GM18951 (cell line): Measurements from ENCODE around the gene FLOT1.

Experiments used
- POLR2A ChIP-seq: IDR thresholded peaks from 4 replicates; pipeline ENCODE4 v1.6.1; 2011; ENCODE audit warnings: mild to moderate bottlenecking; ENCODE audit not compliant: insufficient read length, insufficient read depth; ENCODE audit errors: extremely low read depth
- in situ Hi-C: fragments of 300-500 bp; cut with MboI; formaldehyde crosslinking; loops from one replicate; pipeline ENCODE4 v1.12.0; 2022; ENCODE audit warnings: low sequenced_read_pairs, mixed read lengths, inconsistent platforms; ENCODE audit not compliant: unreplicated experiment

The FLOT1 gene

DNA sequence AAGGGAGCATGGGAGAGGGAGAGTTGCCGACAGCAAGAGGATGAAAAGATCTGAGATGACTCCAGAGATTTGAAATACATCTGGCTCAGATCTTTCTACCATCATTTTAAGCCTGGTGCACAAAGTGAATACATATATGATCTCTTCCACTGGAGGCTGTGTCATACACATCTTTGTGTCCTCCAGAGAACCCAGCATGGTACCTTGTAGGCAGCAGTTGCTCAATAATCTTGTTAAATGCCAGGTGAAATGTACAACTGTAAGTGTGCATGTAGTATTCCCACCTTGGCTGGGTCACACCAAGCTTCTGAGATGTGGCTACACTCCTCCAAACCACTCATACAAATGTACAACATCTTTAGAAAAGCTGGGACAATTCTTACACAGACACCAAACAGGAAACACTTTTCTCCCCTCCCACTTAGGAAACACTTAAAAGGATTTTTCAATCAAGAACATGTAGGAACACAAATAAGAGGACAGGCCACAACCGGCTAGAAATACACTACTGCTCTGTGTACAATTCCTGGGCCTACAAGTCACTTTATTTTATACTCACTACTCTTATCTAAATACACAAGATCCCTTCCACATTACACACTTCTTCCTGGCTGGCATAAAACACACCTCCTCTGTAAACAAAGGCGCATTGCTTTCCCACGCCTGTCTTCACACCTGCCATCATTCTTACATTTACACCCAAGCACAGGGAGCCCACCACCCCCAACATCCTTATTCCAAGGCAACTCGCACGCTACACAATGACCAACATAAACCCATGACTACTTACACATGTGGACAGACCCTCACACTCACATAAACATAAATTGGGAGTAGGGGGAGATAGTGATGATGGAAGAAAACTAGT is 5.6 kb upstream of the FLOT1 start:
- in situ Hi-C loops: loop anchor here (10.0 kb wide), 1 partner anchor 67 kb away; no protein-coding TSS in a partner anchor
- TF ChIP-seq POLR2A: no peak

DNA sequence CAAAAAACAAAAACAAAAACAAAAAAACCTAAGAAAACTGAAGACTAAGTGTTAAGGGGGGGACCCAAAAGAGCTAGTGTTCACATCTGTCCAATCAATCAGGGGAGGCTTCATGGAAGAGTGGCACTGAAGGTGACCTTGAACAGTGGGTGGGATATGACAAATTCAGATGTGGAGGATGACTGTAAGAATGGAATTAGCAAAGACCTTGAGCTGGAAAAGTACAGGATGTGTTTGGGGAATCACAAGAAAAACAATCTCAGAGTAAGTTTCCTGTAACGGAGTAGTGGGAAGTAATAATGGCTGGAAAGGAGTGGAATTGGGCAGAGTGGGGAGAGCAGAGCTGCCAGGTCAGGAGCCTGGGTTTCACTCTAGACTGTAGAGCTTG is 4.8 kb upstream of the FLOT1 start:
- in situ Hi-C loops: loop anchor here (10.0 kb wide), 1 partner anchor 68 kb away; no protein-coding TSS in a partner anchor
- TF ChIP-seq POLR2A: no peak

DNA sequence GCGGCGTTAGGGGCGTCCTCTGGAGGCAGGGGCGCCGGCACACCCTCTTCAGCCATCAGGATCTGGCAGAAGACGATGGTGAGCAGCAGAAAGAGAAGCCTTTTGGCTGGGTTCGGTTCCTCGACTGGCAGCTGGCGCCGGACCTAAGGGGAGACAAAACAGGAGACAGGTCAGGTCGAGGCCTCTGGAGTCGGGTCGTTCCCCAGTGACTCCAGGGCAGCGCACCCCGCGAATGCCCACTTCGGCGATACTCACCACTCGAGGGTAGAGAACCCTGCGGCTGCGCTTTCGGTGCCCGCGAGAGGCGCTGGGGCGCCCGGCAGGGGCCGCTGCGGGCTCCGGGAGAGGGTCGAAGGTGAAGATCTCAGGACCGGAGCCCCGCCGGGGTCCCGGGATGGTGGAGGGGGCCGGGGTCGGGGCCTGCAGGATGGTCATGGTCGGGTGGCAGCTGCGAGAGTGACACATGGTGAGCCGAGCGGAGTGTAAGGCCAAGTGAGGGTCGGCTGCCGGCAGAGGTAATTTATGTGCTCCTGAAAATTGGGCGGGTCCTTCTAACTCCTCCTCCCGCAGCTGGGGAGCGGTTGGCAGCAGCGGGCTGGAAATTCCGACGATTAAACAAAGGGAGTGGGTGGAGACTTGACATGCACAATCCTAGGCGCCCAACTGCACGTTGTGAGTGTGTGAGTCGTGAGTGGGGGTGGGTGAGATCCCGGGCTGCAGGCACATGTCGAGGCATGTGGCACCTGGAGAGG is 1.7 kb upstream of the FLOT1 start, which contains the start of gene IER3:
Gene IER3, minus strand, starts transcription at position 494 of the 752 bp plus-strand sequence. Its CDS starts 29 bp downstream, at position 465.
- in situ Hi-C loops: loop anchor here (10.0 kb wide), 1 partner anchor 71 kb away; no protein-coding TSS in a partner anchor
- TF ChIP-seq POLR2A: peak; percentile 100

DNA sequence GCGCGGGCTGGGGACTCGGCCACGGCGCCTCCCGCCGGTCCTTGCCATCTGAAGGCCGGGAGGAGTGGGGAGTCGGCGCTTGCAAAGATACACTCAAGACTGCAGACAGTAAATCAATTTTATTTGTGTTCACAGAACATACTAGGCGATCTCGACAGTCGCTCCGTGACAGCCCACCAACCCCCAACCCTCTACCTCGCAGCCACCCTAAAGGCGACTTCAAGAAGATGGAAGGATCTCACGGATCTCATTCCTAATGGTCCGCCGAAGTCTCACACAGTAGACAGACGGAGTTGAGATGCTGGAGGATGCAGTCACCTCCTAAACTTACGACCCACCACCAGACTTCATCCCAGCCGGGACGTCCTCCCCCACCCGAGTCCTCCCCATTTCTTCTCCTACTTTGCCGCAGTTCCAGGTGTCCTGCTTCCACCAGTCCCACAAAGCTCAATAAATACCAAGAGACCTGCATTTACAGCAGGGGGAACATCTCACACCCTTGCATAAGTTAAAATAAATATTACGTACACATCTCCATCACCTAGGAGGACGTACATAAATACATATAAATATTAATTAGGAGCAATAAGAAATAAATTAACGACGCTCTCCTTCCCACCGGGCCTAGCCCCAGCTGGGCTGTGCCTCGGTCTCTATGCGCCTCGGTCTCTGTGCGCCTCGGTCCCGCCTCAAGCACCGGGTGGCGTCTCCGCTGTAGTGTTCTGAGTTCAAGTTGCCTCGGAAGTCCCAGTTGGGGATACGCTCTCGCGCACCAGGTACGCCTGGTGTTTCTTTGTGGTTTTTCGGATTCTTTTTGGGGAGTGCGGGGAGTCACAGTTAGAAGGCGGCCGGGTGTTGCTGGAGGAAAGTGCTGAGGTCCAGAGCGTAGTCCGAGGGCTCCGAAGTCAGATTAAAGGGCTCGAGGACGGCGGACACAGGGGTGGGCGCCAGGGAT is 889 bp upstream of the FLOT1 start:
- in situ Hi-C loops: loop anchor here (10.0 kb wide), 1 partner anchor 71 kb away; no protein-coding TSS in a partner anchor

DNA sequence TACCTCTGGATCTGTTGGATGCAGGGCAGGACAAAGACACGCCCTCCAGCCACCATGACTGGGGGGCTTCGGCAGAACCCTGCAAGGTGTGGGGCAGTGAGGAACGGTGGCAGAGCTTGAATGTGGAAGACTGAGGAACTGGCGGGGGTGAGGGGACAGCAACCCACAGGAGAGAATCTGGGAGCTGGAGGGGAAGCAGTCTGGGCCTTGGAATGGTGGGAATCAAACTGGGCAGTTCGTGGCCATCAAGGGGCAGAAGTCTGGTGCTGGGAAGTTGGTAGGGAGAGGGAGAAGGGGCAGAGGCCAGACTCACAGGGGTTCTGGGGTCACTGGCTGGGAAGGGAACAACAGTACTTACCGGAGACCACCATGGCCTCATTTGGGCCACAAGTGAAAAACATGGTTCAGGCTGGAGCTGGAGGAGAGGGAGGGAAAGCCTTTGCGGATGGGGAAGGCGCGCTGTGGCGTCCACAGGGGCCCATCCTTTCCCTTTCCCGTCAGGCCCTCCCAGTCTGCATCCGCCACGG is 635 bp downstream of the FLOT1 start:
- in situ Hi-C loops: loop anchor here (10.0 kb wide), 1 partner anchor 73 kb away; no protein-coding TSS in a partner anchor
- TF ChIP-seq POLR2A: no peak

More for the DNA sequence above, 889 bp upstream of the FLOT1 start:
- TF ChIP-seq POLR2A: no peak

DNA sequence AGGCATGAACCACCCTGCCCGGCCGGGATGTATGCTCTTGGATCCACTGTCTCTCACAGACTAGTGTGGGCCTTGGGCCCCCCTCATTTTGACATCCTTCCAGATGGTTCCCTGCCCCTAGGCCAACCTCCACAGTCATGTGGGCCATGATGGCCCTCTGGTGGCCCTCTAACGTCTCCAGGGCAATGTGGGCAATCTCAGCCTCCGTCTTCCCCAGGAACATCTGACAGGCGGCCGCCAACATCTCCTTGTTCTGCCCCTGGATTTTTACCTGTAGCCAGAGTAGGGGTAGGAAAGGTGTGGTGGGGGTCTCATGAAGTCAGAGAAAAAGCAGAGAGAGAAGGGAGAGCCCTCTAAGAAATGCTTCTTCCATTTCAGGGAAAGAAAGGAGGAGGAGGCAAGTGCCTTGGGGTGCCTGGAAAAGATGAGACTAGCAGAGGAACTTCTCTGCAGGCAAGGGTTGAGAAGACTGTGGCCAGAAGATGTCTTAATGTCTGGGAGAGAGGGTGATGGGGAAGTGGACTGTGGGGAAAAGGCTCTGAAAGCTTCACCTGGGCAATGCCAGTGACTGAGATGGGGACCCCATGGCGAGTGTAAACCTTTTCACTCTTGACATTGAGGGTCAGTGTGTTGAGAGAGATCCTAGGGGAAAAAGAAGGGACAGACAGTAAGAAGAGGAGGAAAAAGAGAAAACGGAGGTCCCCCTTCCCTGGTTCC is 1.3 kb downstream of the FLOT1 start:
- in situ Hi-C loops: loop anchor here (10.0 kb wide), 1 partner anchor 74 kb away; no protein-coding TSS in a partner anchor

DNA sequence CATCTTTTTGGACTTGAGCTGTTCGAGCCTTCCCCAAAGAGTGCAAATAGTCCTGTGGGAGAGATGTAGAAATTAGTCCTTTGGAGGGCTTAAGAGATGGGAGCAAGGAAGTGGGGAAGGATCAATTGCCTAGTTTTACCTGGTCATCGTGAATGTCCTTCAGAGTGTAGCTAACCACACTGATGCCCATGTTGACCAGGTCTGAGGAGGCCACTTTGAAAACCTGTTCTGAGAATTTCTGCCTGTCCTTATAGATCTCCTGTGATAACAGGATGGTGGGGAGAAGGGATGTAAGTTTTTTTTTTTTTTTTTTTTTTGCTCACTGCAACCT is 2.0 kb downstream of the FLOT1 start:
- in situ Hi-C loops: loop anchor here (10.0 kb wide), 1 partner anchor 74 kb away; no protein-coding TSS in a partner anchor
- TF ChIP-seq POLR2A: no peak

More for the DNA sequence above, 1.3 kb downstream of the FLOT1 start:
- no peak for TF ChIP-seq POLR2A

DNA sequence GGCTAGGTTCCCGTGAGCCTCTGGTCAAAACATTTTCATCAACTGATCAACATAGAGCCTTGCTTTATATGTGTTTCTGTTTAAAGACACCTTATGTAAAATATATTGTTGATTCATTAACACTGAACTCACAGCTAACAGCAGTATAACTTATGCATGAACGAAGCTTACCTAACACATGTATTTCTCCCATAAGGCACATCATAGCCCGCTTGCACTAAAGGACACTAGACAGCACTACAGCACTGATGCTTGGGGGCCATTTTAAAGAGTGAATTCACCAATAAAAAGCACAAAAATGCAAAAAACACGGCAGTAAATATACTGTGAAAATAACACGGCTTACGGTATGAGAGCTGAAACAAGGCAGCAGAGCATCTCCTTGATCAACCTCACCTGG is 4.0 kb downstream of the FLOT1 start:
- in situ Hi-C loops: no loop called here
- no peak for TF ChIP-seq POLR2A

DNA sequence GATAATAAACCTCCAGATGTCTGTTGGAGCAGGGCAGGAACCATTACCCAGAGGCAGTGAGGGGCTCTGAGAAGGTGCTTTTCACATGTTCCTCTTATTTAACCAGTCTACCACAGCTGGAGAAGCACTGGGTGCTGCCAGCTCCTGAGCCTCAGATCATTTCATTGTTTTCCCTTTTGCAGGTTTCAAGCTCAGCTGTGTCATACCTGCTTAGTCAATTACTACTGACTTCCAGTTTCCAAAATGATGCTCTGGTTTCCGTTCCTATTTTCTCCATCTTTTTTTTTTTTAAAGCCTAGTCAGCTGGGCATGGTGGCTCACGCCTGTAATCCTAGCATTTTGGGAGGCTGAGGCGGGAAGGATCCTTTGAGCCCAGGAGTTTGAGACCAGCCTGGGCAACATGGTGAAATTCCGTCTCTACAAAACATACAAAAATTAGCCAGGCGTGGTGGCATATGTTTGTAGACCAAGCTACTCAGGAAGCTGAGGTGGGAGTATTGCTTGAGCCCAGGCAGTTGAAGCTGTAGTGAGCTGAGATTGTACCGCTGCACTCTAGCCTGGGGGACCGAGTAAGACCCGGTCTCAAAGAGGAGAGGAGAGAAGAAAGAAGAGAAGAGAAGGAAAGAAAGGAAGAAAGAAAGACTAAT is 6.7 kb downstream of the FLOT1 start:
- no peak for TF ChIP-seq POLR2A
- in situ Hi-C loops: no loop called here

DNA sequence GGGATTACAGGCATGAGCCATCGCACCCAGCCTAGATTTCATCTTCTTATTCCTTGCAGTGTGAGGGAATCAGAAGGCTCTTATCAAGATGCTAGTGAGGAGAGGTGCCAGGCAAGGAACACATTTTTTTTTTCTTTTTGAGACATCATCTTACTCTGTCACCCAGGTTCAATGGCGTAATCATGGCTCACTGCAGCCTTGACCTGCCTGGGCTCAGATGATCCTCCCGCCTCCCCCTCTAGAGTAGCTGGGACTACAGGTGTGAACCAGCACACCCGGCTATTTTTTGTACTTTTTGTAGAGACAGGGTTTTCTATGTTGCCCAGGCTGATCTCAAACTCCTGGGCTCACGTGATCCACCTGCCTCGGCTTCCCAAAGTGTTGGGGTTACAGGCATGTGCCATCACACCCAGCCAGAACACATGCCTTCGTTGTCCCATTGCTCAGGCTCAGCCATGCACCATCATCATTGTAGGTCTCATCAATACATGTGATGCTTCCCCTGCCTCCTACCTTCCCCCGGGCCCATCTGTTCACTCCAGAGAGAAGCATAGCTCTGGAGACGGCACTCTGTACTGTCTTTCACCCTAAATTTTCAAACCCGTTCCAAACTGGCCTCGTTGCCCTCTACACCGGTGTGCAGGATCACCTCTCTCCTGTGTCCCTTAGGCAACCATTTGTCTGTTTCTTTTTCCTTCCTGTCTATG is 10.1 kb downstream of the FLOT1 start:
- no peak for TF ChIP-seq POLR2A
- in situ Hi-C loops: no loop called here

DNA sequence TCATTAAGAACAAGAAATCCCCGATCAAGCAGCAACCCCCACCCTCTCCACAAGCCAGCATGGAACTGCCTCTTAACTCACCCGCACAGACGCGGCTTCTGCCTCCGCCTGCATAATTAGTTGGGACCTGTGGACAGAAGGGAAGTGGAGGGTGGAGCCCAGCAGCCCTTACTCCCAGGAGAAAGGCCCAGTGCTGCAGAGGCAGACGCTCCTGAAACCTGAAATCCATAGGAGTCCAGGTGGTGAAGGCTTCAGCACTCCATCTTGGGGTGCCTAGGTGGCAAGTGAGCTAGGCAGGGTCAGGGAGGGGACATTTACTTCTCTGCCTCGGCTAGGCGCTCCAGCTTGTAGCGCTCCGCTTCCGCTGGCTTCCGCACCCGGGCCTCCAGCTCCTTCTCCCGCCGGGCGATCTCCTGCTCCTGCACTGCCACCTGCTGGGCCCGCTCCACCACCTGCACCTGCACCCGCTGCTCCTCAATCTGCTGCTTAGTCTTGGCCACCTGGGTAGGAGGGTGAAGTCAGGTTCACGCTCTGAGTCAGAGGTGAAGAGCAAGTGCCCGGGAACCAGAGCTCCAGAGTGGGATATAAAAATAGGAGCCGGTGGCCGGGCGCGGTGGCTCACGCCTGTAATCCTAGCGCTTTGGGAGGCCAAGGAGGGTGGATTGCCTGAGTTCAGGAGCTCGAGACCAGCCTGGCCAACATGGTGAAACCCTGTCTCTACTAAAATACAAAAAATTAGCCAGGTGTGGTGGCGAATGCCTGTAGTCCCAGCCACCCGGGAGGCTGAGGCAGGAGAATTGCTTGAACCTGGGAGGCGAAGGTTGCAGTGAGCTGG is 11.7 kb downstream of the FLOT1 start:
- peak; percentile 21 for TF ChIP-seq POLR2A
- in situ Hi-C loops: no loop called here
